BE2C (cell line): ENCODE data around the gene TTC23.

Experiments used
- DNase-seq: peaks from one replicate; pipeline ENCODE4 v3.0.0-alpha.2; 2020
- H3K27me3 ChIP-seq: fragments of 250-450 bp; sonication (Bioruptor Pico); 2 replicates; pipeline ENCODE4 v1.5.1; 2020; ENCODE audit warnings: mild to moderate bottlenecking
- H3K36me3 ChIP-seq: fragments of 250-450 bp; sonication (Bioruptor Pico); 2 replicates; pipeline ENCODE4 v1.5.1; 2020; ENCODE audit warnings: mild to moderate bottlenecking
- H3K4me1 ChIP-seq: fragments of 250-450 bp; sonication (Bioruptor Pico); 2 replicates; pipeline ENCODE4 v1.5.1; 2020
- H3K4me3 ChIP-seq: 2 replicates; pipeline ENCODE4 v1.5.1; 2011; ENCODE audit warnings: low read depth, low read length
- H3K9me3 ChIP-seq: fragments of 250-450 bp; sonication (Bioruptor Pico); 2 replicates; pipeline ENCODE4 v1.5.1; 2020
- CTCF ChIP-seq: IDR thresholded peaks from 2 replicates; pipeline ENCODE4 v1.5.1; 2012; ENCODE audit warnings: mild to moderate bottlenecking, low read depth, low read length

Gene TTC23

GRCh38 chr15:99098426-99098825 is 151.0 kb downstream of the TTC23 start:
- no peak for TF ChIP-seq CTCF
- Histone ChIP-seq H3K27me3 (no peaks in the 10 kb centered on the region), H3K4me1 (no peaks in the 10 kb centered on the region)

GRCh38 chr15:99097441-99098410 is 151.7 kb downstream of the TTC23 start:
- Histone ChIP-seq H3K27me3 (no peaks in the 10 kb centered on the region), H3K36me3 (no peaks in the 10 kb centered on the region)
- no peak for TF ChIP-seq CTCF

More at GRCh38 chr15:99098426-99098825, 151.0 kb downstream of the TTC23 start:
- H3K36me3 ChIP-seq = no peaks in the 10 kb centered on the region
- H3K9me3 ChIP-seq = no peaks in the 10 kb centered on the region
- no peak for DNase-seq
- no peak overlapping the region for H3K4me3 ChIP-seq

DNA sequence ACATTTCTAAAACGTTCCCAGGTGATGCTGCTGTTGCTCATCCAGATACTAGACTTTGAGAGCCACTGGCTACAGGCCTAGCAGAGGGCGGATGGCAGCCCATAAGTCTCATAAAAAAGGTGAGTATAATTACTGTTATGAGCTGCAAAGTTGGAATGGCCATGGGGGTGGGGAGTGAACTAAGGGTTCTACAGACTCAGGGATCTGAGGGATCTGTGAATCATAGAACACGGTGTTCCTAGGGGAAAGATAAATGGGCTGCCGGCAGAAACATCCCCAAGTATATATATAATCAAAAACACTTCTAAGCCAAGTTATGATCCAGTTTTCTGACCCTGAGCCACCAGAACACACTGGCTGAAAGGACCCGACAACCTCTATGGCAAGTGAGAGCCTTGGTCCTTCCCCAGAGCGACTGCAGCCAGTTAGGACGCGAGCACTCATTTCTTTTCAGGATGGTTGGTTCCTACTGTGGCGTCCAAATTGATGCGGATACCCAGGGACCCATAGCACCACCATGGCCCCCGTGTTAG is 152.4 kb downstream of the TTC23 start:
- DNase-seq = no peak
- Histone ChIP-seq H3K27me3 (no peaks in the 10 kb centered on the region), H3K4me3 (no peak overlapping the region)

More at GRCh38 chr15:99097441-99098410, 151.7 kb downstream of the TTC23 start:
- H3K4me3 ChIP-seq = no peak overlapping the region
- H3K9me3 ChIP-seq = no peaks in the 10 kb centered on the region
- no peak for DNase-seq
- H3K4me1 ChIP-seq = no peaks in the 10 kb centered on the region

GRCh38 chr15:99096173-99096893 is 153.0 kb downstream of the TTC23 start:
- Histone ChIP-seq H3K4me1 (no peaks in the 10 kb centered on the region), H3K27me3 (no peaks in the 10 kb centered on the region), H3K9me3 (no peaks in the 10 kb centered on the region), H3K4me3 (no peak overlapping the region), H3K36me3 (no peaks in the 10 kb centered on the region)
- no peak for TF ChIP-seq CTCF
- no peak for DNase-seq

More for the DNA sequence above, 152.4 kb downstream of the TTC23 start:
- Histone ChIP-seq H3K36me3 (no peaks in the 10 kb centered on the region), H3K4me1 (no peaks in the 10 kb centered on the region), H3K9me3 (no peaks in the 10 kb centered on the region)
- TF ChIP-seq CTCF = no peak

GRCh38 chr15:99095626-99096025 is 153.8 kb downstream of the TTC23 start:
- Histone ChIP-seq H3K9me3 (no peaks in the 10 kb centered on the region), H3K4me3 (no peak overlapping the region), H3K4me1 (no peaks in the 10 kb centered on the region), H3K36me3 (no peaks in the 10 kb centered on the region), H3K27me3 (no peaks in the 10 kb centered on the region)
- TF ChIP-seq CTCF = no peak
- DNase-seq = no peak
